Measurements from ENCODE around the gene MGME1. TPM values are rescaled to one million over a fixed set of nuclear protein-coding genes. Genes with fewer than 3 reads are reported as not detected.

Gene MGME1
- total and polyA plus RNA-seq, 2 of the 13 experiments (the other 11 are each of a cell fraction or from before 2014, with no cell fraction given), result 36.7 to 66.6 TPM

DNA sequence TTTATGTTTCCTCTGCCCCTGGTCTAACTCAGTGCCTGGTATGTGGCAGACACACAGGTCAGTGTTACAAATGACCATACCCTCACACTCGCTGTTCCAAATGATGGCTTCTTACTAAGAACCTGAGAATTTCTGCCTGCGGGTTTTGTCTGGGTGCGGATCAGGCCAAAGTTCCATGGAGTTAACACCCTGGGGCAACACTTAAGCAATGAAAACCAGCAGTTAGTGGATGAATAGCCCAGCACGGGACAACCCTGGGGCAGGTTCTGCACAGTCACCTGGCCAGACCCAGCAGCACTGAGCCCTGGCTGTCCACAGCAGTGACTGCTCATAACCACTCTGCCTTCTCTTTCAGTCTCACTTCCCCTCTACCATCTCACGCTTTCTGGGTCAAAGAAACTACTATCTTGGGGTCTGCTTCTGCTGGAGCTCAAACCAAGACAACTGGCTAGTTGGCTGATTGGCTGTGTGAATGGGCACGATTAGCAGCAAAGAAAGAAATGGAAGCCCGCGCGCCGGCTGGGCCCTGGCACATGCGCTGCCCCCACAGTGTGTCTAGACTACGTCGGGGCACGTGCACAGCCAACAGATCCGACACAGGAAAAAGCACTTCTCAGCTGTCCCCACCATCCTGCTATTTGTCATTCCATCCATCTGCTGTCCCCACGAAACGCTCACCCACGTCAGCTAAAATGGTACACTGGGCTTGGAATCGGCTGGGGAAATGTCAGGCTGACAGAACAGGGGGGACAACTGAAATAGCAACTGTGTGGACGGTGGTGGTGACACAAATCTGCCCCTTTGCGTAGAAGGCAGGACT lies 36.6 kb downstream of the MGME1 start (continued):
- TF ChIP-seq MEF2D (CRISPR knock-in tag; IDR thresholded peaks at IDR 0.05) (peak; percentile 46; the same call in 1 of the 2 replicates), KAT2B (IDR thresholded peaks at IDR 0.05; ENCODE audit: borderline replicate concordance, low read depth, low read length) (no peak), ZNF333 (CRISPR knock-in tag; IDR thresholded peaks at IDR 0.05; ENCODE audit: borderline replicate concordance) (0 out of 2 replicates have a peak, but pooled peaks have one; percentile 44), ZNF737 (CRISPR knock-in tag; IDR thresholded peaks at IDR 0.05; ENCODE audit: borderline replicate concordance) (peak; percentile 73; the same call in 1 of the 2 replicates), PTBP1 (IDR thresholded peaks at IDR 0.05; ENCODE audit: low read depth, low read length, poor library complexity, severe bottlenecking) (no peak), ZNF367 (CRISPR knock-in tag; IDR thresholded peaks at IDR 0.05; ENCODE audit: borderline replicate concordance) (no peak), ZNF33B (CRISPR knock-in tag; IDR thresholded peaks at IDR 0.05) (peak; percentile 48; the same call in 1 of the 2 replicates), ZNF891 (CRISPR knock-in tag; IDR thresholded peaks at IDR 0.05) (peak; percentile 50), KDM5B (CRISPR knock-in tag; IDR thresholded peaks at IDR 0.05; ENCODE audit: borderline replicate concordance) (peak; percentile 63), TARDBP (CRISPR knock-in tag; IDR thresholded peaks at IDR 0.05) (no peak)
- TF ChIP-seq, protein P1, sequence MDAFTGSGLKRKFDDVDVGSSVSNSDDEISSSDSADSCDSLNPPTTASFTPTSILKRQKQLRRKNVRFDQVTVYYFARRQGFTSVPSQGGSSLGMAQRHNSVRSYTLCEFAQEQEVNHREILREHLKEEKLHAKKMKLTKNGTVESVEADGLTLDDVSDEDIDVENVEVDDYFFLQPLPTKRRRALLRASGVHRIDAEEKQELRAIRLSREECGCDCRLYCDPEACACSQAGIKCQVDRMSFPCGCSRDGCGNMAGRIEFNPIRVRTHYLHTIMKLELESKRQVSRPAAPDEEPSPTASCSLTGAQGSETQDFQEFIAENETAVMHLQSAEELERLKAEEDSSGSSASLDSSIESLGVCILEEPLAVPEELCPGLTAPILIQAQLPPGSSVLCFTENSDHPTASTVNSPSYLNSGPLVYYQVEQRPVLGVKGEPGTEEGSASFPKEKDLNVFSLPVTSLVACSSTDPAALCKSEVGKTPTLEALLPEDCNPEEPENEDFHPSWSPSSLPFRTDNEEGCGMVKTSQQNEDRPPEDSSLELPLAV (CRISPR knock-in tag; conservative IDR thresholded peaks at IDR 0.05; ENCODE audit: low read depth), result 0 out of 2 replicates have a peak, but pooled peaks have one; percentile 54
- TF ChIP-seq, protein P2, sequence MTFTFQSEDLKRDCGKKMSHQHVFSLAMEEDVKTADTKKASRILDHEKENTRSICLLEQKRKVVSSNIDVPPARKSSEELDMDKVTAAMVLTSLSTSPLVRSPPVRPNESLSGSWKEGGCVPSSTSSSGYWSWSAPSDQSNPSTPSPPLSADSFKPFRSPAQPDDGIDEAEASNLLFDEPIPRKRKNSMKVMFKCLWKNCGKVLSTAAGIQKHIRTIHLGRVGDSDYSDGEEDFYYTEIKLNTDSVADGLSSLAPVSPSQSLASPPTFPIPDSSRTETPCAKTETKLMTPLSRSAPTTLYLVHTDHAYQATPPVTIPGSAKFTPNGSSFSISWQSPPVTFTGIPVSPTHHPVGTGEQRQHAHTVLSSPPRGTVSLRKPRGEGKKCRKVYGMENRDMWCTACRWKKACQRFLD (CRISPR knock-in tag; IDR thresholded peaks at IDR 0.05; ENCODE audit: borderline replicate concordance), result no peak
- TF ChIP-seq, protein P3, sequence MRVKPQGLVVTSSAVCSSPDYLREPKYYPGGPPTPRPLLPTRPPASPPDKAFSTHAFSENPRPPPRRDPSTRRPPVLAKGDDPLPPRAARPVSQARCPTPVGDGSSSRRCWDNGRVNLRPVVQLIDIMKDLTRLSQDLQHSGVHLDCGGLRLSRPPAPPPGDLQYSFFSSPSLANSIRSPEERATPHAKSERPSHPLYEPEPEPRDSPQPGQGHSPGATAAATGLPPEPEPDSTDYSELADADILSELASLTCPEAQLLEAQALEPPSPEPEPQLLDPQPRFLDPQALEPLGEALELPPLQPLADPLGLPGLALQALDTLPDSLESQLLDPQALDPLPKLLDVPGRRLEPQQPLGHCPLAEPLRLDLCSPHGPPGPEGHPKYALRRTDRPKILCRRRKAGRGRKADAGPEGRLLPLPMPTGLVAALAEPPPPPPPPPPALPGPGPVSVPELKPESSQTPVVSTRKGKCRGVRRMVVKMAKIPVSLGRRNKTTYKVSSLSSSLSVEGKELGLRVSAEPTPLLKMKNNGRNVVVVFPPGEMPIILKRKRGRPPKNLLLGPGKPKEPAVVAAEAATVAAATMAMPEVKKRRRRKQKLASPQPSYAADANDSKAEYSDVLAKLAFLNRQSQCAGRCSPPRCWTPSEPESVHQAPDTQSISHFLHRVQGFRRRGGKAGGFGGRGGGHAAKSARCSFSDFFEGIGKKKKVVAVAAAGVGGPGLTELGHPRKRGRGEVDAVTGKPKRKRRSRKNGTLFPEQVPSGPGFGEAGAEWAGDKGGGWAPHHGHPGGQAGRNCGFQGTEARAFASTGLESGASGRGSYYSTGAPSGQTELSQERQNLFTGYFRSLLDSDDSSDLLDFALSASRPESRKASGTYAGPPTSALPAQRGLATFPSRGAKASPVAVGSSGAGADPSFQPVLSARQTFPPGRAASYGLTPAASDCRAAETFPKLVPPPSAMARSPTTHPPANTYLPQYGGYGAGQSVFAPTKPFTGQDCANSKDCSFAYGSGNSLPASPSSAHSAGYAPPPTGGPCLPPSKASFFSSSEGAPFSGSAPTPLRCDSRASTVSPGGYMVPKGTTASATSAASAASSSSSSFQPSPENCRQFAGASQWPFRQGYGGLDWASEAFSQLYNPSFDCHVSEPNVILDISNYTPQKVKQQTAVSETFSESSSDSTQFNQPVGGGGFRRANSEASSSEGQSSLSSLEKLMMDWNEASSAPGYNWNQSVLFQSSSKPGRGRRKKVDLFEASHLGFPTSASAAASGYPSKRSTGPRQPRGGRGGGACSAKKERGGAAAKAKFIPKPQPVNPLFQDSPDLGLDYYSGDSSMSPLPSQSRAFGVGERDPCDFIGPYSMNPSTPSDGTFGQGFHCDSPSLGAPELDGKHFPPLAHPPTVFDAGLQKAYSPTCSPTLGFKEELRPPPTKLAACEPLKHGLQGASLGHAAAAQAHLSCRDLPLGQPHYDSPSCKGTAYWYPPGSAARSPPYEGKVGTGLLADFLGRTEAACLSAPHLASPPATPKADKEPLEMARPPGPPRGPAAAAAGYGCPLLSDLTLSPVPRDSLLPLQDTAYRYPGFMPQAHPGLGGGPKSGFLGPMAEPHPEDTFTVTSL (CRISPR knock-in tag; IDR thresholded peaks at IDR 0.05; ENCODE audit: borderline replicate concordance), result 0 out of 2 replicates have a peak, but pooled peaks have one; percentile 14

All from HepG2 (cell line).